Prostate gland (tissue), 2 donors: ENCODE data around the gene DEFB124.

Source experiments
- POLR2A ChIP-seq: fragments of 450-650 bp; IDR thresholded peaks from one replicate; pipeline ENCODE4 v1.6.1; 2016; ENCODE audit warnings: antibody characterized with exemption, mild to moderate bottlenecking
- POLR2AphosphoS5 ChIP-seq: sonication (generic); formaldehyde crosslinking; IDR thresholded peaks from one replicate; pipeline ENCODE4 v1.6.1; 2017; ENCODE audit warnings: antibody characterized with exemption
- TF ChIP-seq, protein P1 (sequence below), 4 experiments: fragments of 200-600 bp in 2 of 4; fragments of 450-650 bp in 2 of 4; sonication (generic) in 2 of 4; IDR thresholded peaks; 1 replicate in 3 of 4; 2 replicates in 1 of 4; pipeline ENCODE4 v1.5.1; 2016 to 2019; ENCODE audit warnings: antibody characterized with exemption in 4 of 4, mild to moderate bottlenecking in 2 of 4, moderate library complexity in 2 of 4

DNA sequence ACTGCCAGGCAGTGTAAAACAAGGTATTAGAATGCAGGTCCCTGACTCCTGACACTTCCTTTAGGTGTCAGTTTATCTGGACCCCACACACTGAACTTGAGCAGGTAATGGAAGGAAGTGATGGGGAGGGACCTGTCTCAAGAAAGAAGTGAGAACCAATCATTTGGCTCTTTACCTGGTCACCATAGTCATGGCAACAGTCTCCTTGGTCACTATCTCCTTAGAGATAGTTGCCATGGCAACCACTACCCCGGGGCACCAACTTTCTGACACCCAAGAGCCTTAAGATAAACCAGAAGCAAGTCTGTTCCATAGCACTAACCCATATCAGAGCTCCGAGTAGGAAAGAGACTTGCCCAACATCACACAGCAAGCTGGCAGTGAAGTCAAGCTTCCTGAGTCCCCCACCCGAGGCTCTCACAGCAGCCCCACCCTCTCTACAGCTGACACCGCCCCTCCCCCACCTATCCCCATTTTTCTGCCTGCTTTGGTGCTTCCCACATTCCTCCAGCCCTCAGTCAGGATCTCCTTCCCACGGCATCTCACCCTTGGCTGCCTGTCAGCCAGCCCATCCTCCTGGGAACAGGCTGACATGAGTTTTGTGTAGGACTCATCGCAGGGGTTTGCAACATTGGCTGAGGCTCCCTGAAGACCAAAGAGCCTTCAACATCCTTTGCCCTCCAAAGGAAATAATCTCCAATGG lies 23.1 kb upstream of the DEFB124 start:
- TF ChIP-seq, protein P1, sequence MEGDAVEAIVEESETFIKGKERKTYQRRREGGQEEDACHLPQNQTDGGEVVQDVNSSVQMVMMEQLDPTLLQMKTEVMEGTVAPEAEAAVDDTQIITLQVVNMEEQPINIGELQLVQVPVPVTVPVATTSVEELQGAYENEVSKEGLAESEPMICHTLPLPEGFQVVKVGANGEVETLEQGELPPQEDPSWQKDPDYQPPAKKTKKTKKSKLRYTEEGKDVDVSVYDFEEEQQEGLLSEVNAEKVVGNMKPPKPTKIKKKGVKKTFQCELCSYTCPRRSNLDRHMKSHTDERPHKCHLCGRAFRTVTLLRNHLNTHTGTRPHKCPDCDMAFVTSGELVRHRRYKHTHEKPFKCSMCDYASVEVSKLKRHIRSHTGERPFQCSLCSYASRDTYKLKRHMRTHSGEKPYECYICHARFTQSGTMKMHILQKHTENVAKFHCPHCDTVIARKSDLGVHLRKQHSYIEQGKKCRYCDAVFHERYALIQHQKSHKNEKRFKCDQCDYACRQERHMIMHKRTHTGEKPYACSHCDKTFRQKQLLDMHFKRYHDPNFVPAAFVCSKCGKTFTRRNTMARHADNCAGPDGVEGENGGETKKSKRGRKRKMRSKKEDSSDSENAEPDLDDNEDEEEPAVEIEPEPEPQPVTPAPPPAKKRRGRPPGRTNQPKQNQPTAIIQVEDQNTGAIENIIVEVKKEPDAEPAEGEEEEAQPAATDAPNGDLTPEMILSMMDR (IDR thresholded peaks at IDR 0.05), result no peak
- TF ChIP-seq POLR2A, result no peak
- TF ChIP-seq POLR2AphosphoS5, result no peak
